BE2C (cell line): ENCODE measurements around the gene AKAP9.
"Not testable (repeated sequence)": the region's sequence is repeated elsewhere in the genome, so short reads cannot be mapped to it uniquely, and the experiment has no call there.

Source experiments
- DNase-seq: peaks from one replicate; pipeline ENCODE4 v3.0.0-alpha.2; 2020
- H3K27me3 ChIP-seq: fragments of 250-450 bp; sonication (Bioruptor Pico); 2 replicates; pipeline ENCODE4 v1.5.1; 2020; ENCODE audit warnings: mild to moderate bottlenecking
- H3K36me3 ChIP-seq: fragments of 250-450 bp; sonication (Bioruptor Pico); 2 replicates; pipeline ENCODE4 v1.5.1; 2020; ENCODE audit warnings: mild to moderate bottlenecking
- H3K4me1 ChIP-seq: fragments of 250-450 bp; sonication (Bioruptor Pico); 2 replicates; pipeline ENCODE4 v1.5.1; 2020
- H3K4me3 ChIP-seq: 2 replicates; pipeline ENCODE4 v1.5.1; 2011; ENCODE audit warnings: low read depth, low read length
- H3K9me3 ChIP-seq: fragments of 250-450 bp; sonication (Bioruptor Pico); 2 replicates; pipeline ENCODE4 v1.5.1; 2020
- TF ChIP-seq, protein P1 (sequence below): IDR thresholded peaks from 2 replicates; pipeline ENCODE4 v1.5.1; 2012; ENCODE audit warnings: mild to moderate bottlenecking, low read depth, low read length

Gene AKAP9

DNA sequence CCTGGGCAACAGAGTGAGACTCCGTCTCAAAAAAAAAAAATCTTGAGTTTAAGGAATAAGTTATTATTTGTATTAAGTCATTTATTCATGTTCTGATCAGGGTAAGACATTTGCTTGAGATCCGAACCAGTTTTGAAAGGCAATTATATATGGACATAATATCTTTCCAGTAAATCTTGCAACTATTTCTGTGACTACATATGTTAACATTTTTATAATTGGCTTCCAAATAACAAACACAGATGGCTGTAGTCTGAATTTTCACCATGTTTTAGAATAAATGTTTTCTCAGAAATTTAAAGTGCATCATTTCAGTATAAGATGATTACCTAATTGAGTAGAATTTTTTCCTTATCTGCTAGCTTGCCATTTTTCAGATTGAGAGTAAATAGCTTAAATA lies 21.2 kb downstream of the AKAP9 start:
- Histone ChIP-seq H3K9me3 (no peaks in the 10 kb centered on the region), H3K4me3 (no peak overlapping the region), H3K27me3 (no peaks in the 10 kb centered on the region), H3K36me3 (no peaks in the 10 kb centered on the region), H3K4me1 (no peaks in the 10 kb centered on the region)
- DNase-seq, result no peak
- TF ChIP-seq, protein P1, sequence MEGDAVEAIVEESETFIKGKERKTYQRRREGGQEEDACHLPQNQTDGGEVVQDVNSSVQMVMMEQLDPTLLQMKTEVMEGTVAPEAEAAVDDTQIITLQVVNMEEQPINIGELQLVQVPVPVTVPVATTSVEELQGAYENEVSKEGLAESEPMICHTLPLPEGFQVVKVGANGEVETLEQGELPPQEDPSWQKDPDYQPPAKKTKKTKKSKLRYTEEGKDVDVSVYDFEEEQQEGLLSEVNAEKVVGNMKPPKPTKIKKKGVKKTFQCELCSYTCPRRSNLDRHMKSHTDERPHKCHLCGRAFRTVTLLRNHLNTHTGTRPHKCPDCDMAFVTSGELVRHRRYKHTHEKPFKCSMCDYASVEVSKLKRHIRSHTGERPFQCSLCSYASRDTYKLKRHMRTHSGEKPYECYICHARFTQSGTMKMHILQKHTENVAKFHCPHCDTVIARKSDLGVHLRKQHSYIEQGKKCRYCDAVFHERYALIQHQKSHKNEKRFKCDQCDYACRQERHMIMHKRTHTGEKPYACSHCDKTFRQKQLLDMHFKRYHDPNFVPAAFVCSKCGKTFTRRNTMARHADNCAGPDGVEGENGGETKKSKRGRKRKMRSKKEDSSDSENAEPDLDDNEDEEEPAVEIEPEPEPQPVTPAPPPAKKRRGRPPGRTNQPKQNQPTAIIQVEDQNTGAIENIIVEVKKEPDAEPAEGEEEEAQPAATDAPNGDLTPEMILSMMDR, result no peak

DNA sequence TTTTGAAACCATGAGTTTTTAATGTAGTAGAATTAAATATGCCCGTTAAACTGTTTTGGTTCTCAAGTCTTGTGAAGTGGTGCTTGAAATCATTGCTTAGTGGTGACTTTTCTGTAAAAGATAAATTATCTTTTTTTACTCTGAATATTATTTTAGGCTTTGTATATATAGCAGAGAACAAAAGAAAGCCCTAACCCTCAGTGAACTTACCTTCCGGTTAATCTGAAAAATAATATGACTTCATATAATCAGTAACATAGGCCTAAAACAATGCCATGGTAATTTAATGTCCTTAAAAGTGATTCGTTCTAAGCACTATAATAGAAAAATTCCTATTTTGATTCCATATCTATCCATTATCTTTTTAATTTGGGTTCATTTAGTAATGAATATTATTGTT lies 21.8 kb downstream of the AKAP9 start:
- H3K36me3 ChIP-seq, result no peaks in the 10 kb centered on the region
- TF ChIP-seq, protein P1, result no peak
- H3K4me1 ChIP-seq, result no peaks in the 10 kb centered on the region
- no peak for DNase-seq
- H3K4me3 ChIP-seq, result no peak overlapping the region
- H3K27me3 ChIP-seq, result no peaks in the 10 kb centered on the region
- H3K9me3 ChIP-seq, result no peaks in the 10 kb centered on the region

DNA sequence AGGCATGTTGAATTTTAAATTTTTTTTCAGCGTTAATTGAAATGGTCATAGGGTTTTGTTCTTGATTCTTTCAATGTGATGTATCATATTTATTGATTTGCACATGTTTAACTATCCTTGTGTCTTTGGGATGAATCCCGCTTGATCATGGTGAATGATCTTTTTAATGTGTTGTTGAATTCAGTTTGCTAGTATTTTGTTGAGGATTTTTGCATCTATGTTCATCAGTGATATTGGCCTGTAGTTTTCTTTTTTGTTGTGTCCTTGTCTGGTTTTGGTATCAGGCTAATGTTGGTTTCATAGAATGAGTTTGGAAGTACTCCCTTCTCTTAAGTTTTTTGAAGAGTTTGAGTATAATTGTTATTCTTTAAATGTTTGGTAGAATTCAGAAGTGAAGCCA lies 26.9 kb downstream of the AKAP9 start:
- not testable (repeated sequence) for H3K27me3 ChIP-seq, H3K36me3 ChIP-seq, DNase-seq, H3K9me3 ChIP-seq, H3K4me3 ChIP-seq, H3K4me1 ChIP-seq

DNA sequence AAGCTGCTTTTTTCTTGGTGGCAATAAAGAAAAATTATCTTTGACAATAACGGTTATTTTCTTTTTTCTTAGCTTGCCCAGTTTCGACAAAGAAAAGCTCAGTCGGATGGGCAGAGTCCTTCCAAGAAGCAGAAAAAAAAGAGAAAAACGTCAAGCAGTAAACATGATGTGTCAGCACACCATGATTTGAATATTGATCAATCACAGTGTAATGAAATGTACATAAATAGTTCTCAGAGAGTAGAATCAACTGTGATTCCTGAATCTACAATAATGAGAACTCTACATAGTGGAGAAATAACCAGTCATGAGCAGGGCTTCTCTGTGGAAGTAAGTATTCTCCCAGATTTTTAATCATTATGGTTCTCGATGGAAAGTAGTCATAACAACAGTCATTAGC lies 33.0 kb downstream of the AKAP9 start:
- TF ChIP-seq, protein P1, result no peak
- Histone ChIP-seq H3K36me3 (peaks cover 2% of the 10 kb centered on the region), H3K4me1 (no peaks in the 10 kb centered on the region), H3K9me3 (no peaks in the 10 kb centered on the region), H3K4me3 (no peak overlapping the region), H3K27me3 (no peaks in the 10 kb centered on the region)
- no peak for DNase-seq

DNA sequence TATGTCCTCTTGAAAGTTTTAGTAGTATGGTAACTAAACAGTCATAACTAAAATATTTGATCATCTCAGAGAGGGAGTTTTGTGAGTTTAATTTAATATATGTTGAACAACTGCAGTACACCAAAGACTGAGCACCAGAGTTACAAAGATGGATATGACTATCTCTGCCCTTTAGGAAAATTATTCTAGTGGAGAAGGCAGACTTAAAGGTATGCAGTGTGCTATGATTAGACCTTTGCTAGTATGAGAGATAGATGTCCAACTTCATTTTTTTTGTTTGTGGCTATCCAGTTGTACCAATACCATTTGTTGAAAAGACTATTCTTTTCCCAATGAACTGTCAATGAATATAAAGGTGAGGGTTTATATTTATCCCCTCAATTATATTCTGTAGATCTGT lies 33.4 kb downstream of the AKAP9 start:
- TF ChIP-seq, protein P1, result no peak

DNA sequence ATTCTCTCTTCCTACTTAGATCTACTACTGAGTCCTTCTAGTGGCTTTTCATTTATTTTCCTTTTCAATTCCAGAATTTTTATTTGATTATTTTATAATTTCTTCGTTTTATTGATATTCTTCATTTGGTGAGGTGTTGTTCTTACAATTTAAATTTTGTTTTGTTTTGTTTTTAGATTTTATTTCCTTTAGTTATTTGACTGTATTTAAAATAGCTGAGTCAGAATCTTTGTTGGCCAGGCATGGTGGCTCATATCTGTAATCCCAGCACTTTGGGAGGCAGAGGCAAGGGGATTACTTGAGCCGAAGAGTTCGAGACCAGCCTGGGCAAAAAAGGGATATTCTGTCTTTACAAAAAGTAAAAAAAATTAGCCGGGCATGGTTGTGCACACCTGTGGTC lies 36.1 kb downstream of the AKAP9 start:
- TF ChIP-seq, protein P1, result no peak
- Histone ChIP-seq H3K4me3 (no peak overlapping the region), H3K9me3 (no peaks in the 10 kb centered on the region)

More for the DNA sequence above, 33.4 kb downstream of the AKAP9 start:
- DNase-seq, result no peak
- H3K4me1 ChIP-seq, result no peaks in the 10 kb centered on the region
- no peaks in the 10 kb centered on the region for H3K9me3 ChIP-seq
- peaks cover 2% of the 10 kb centered on the region for H3K36me3 ChIP-seq
- no peak overlapping the region for H3K4me3 ChIP-seq
- H3K27me3 ChIP-seq, result no peaks in the 10 kb centered on the region

DNA sequence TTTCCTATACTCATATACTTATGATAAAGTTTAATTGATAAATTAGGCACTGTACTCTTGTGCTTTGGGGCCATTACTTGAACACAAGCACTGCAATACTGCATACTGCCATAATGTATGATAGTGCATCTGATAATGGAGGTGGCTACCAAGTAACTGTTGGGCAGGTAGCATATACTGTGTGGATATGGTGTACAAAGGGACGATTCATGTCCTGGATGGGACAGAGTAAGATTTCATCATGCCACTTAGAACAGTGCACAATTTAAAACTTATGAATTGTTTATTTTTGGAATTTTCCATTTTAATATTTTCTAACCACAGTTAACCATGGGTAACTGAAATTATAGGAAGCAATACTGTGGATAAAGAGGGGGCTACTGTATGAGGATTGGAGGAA lies 38.9 kb downstream of the AKAP9 start:
- no peak overlapping the region for H3K4me3 ChIP-seq
- no peaks in the 10 kb centered on the region for H3K4me1 ChIP-seq
- TF ChIP-seq, protein P1, result no peak
- no peaks in the 10 kb centered on the region; the same call in 1 of the 2 replicates for H3K36me3 ChIP-seq
- H3K27me3 ChIP-seq, result no peaks in the 10 kb centered on the region
- no peak for DNase-seq
- no peaks in the 10 kb centered on the region for H3K9me3 ChIP-seq

More for the DNA sequence above, 36.1 kb downstream of the AKAP9 start:
- Histone ChIP-seq H3K36me3 (peaks cover 2% of the 10 kb centered on the region), H3K4me1 (no peaks in the 10 kb centered on the region), H3K27me3 (no peaks in the 10 kb centered on the region)
- no peak for DNase-seq

DNA sequence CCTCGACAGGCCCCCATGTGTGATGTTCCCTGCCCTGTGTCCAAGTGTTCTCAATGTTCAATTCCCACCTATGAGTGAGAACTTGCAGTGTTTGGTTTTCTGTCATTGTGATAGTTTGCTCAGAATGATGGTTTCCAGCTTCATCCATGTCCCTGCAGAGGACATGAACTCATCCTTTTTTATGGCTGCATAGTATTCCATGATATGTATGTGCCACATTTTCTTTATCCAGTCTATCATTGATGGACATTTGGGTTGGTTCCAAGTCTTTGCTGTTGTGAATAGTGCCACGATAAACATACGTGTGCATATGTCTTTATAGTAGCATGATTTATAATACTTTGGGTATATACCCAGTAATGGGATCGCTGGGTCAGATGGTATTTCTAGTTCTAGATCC lies 41.7 kb downstream of the AKAP9 start:
- H3K36me3 ChIP-seq, H3K9me3 ChIP-seq, DNase-seq, H3K4me3 ChIP-seq, H3K27me3 ChIP-seq, H3K4me1 ChIP-seq: not testable (repeated sequence)
